Mesothelial cell of epicardium (in vitro differentiated cells): ENCODE results near the gene FOCAD. TPM values are rescaled to one million over a fixed set of nuclear protein-coding genes. Genes with fewer than 3 reads are reported as not detected.
"Not testable (repeated sequence)": the region's sequence is repeated elsewhere in the genome, so short reads cannot be mapped to it uniquely, and the experiment has no call there.

Experiments
- DNase-seq, 2 experiments: peaks; one replicate each; pipeline ENCODE4 v3.0.0; 2021; ENCODE audit warnings: low spot score in 2 of 2; ENCODE audit not compliant: unreplicated experiment in 2 of 2
- H3K27ac Mint-ChIP-seq: 2 replicates; pipeline ENCODE4 v1.8.0; 2021; ENCODE audit warnings: mixed read lengths
- H3K27me3 Mint-ChIP-seq: 2 replicates; pipeline ENCODE4 v1.8.0; 2021; ENCODE audit warnings: low read depth, mixed read lengths
- H3K36me3 Mint-ChIP-seq: 2 replicates; pipeline ENCODE4 v1.8.0; 2021; ENCODE audit warnings: mixed read lengths
- H3K4me1 Mint-ChIP-seq: 2 replicates; pipeline ENCODE4 v1.8.0; 2021; ENCODE audit warnings: mixed read lengths
- H3K4me3 Mint-ChIP-seq: 2 replicates; pipeline ENCODE4 v1.8.0; 2021; ENCODE audit warnings: mild to moderate bottlenecking, moderate library complexity, mixed read lengths
- H3K9me3 Mint-ChIP-seq: 2 replicates; pipeline ENCODE4 v1.8.0; 2021; ENCODE audit warnings: mixed read lengths
- total RNA-seq: library from RNA; stranded (reverse); gene quantifications from 3 replicates; pipeline ENCODE4 v1.2.1, GENCODE V29; 2021
- TF ChIP-seq, protein P1 (sequence below): fragments of 200-600 bp; sonication (generic); IDR thresholded peaks from one replicate; pipeline ENCODE4 v1.5.0; 2021; ENCODE audit warnings: antibody characterized with exemption; ENCODE audit not compliant: unreplicated experiment

The FOCAD gene
- total RNA-seq, 1 donor from 2014 or later, result 78.4 TPM

DNA sequence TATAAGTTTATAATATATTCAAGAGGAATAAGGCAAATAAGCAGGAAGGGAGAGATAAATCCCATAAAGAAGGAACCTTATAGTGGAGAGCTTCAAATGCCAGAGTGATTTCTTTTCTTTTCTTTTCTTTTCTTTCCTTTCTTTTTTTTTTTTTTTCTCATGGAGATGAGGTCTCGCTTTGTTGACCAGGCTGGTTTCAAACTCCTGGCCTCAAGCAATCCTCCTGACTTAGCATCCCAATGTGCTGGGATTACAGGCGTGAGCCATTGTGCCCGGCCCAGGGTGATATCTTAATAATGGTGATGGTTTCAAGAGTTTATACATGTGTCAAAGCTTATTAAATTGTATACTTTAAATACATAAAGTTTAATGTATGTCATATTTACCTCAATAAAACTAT lies 19.6 kb upstream of the FOCAD start:
- Mint-ChIP-seq H3K4me1 (peaks cover 8% of the 10 kb centered on the region), H3K4me3 (no peak overlapping the region), H3K9me3 (no peaks in the 10 kb centered on the region), H3K36me3 (peaks cover 3% of the 10 kb centered on the region), H3K27me3 (no peaks in the 10 kb centered on the region), H3K27ac (no peak overlapping the region)
- TF ChIP-seq, protein P1, sequence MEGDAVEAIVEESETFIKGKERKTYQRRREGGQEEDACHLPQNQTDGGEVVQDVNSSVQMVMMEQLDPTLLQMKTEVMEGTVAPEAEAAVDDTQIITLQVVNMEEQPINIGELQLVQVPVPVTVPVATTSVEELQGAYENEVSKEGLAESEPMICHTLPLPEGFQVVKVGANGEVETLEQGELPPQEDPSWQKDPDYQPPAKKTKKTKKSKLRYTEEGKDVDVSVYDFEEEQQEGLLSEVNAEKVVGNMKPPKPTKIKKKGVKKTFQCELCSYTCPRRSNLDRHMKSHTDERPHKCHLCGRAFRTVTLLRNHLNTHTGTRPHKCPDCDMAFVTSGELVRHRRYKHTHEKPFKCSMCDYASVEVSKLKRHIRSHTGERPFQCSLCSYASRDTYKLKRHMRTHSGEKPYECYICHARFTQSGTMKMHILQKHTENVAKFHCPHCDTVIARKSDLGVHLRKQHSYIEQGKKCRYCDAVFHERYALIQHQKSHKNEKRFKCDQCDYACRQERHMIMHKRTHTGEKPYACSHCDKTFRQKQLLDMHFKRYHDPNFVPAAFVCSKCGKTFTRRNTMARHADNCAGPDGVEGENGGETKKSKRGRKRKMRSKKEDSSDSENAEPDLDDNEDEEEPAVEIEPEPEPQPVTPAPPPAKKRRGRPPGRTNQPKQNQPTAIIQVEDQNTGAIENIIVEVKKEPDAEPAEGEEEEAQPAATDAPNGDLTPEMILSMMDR, result no peak
- DNase-seq, result no peak

- no peak for DNase-seq
- no peak overlapping the region for H3K4me3 Mint-ChIP-seq
- H3K9me3 Mint-ChIP-seq, result no peaks in the 10 kb centered on the region
- H3K36me3 Mint-ChIP-seq, result peaks cover 14% of the 10 kb centered on the region
- no peak overlapping the region for H3K27ac Mint-ChIP-seq
- TF ChIP-seq, protein P1, result no peak
- peaks cover 18% of the 10 kb centered on the region for H3K4me1 Mint-ChIP-seq
- H3K27me3 Mint-ChIP-seq, result no peaks in the 10 kb centered on the region
Measured at GRCh38 chr9:20670395-20670794, 13.7 kb upstream of the FOCAD start.

DNA sequence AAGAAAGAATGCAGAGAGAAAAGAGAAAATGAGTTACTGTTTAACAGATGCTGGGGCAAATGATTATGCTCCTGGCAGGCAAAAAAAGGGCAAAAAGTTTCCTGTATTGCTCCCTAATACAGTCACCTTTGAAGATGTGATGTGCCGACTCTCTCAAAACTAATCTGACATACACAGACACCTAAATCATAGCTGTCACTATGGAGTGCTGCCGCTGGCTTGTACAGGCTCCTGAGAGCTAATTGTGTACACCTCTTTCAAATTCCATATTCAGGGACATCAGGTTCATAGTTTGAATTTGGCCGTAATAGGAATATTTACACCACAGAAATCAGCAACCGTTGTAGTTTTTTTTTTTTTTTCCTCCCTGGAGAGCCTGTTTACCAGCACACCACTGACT lies 12.4 kb upstream of the FOCAD start:
- H3K9me3 Mint-ChIP-seq, result peaks cover 9% of the 10 kb centered on the region
- peak overlapping the region; percentile 9 for H3K27ac Mint-ChIP-seq
- H3K4me3 Mint-ChIP-seq, result no peak overlapping the region
- H3K4me1 Mint-ChIP-seq, result peaks cover 18% of the 10 kb centered on the region
- no peak for DNase-seq
- H3K27me3 Mint-ChIP-seq, result no peaks in the 10 kb centered on the region
- TF ChIP-seq, protein P1, result no peak
- H3K36me3 Mint-ChIP-seq, result peaks cover 25% of the 10 kb centered on the region

GRCh38 chr9:20673537-20673936 lies 10.5 kb upstream of the FOCAD start:
- not testable (repeated sequence) for DNase-seq, H3K4me3 Mint-ChIP-seq, H3K27ac Mint-ChIP-seq, H3K27me3 Mint-ChIP-seq
- peaks cover 30% of the 10 kb centered on the region for H3K36me3 Mint-ChIP-seq
- H3K4me1 Mint-ChIP-seq, result peaks cover 27% of the 10 kb centered on the region
- peaks cover 13% of the 10 kb centered on the region for H3K9me3 Mint-ChIP-seq

DNA sequence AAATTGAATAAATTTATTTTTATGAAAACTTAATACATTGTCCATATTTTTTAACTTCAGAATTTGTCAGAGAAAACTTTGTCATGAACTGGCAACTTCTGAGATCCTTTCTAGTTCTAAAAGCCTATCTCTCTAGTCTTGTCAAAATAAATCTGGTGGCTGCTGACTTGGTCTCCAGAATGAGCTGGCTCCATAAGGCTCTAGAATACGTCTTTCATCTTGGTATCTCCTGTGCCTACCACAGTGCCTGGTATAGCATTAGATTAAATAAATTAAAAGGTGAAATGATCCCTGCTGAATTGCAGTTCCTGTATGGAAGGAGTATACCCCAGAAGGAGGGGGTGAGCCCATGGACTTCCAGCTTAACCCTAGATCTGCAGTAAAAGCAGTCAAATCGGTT lies 2.6 kb upstream of the FOCAD start:
- no peaks in the 10 kb centered on the region for H3K27me3 Mint-ChIP-seq
- TF ChIP-seq, protein P1, result no peak
- no peak overlapping the region for H3K27ac Mint-ChIP-seq
- H3K4me1 Mint-ChIP-seq, result peaks cover 48% of the 10 kb centered on the region
- H3K9me3 Mint-ChIP-seq, result peaks cover 4% of the 10 kb centered on the region
- H3K36me3 Mint-ChIP-seq, result peaks cover 5% of the 10 kb centered on the region
- H3K4me3 Mint-ChIP-seq, result no peak overlapping the region
- no peak for DNase-seq

GRCh38 chr9:20683351-20684034 lies 566 bp upstream of the FOCAD start:
- peaks cover 42% of the 10 kb centered on the region for H3K4me1 Mint-ChIP-seq
- no peaks in the 10 kb centered on the region for H3K9me3 Mint-ChIP-seq
- peak overlapping the region; percentile 79 for H3K4me3 Mint-ChIP-seq
- TF ChIP-seq, protein P1, result no peak
- H3K27ac Mint-ChIP-seq, result peak overlapping the region; percentile 94
- no peaks in the 10 kb centered on the region for H3K36me3 Mint-ChIP-seq
- no peak for DNase-seq
- no peaks in the 10 kb centered on the region for H3K27me3 Mint-ChIP-seq
